HG03521 (cell line): Measurements from ENCODE around the gene SBF2.

Experiments
- ATAC-seq: cut with Tn5 transposase; IDR thresholded peaks from one replicate; pipeline ENCODE4 v1.9.1; 2021; ENCODE audit warnings: mild to moderate bottlenecking, moderate library complexity; ENCODE audit not compliant: unreplicated experiment

The SBF2 gene

DNA sequence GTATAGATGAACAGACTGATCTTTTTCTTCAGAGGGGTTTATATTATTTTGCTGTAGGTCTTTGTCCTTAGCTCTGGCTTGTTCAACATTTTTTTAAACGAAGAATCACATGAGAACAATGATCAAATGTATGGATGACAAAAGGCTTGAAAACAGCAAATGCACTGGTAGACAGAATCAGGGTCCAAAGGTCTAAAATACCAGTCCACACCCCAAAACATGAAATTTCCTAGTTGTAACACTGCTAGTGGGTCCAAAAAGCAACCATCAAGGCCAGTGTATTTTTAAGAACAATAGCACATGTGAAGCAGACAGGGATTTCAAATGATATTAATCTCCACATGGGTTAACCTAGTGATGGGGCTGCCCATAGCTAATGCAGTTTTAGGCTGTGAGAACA lies 468.1 kb downstream of the SBF2 start:
- no peak for ATAC-seq

GRCh38 chr11:9825315-9825714 lies 468.7 kb downstream of the SBF2 start:
- no peak for ATAC-seq

- no peak for ATAC-seq
Observed at GRCh38 chr11:9823887-9824385, 470.1 kb downstream of the SBF2 start.

- no peak for ATAC-seq
Observed at GRCh38 chr11:9823439-9823838, 470.6 kb downstream of the SBF2 start.

DNA sequence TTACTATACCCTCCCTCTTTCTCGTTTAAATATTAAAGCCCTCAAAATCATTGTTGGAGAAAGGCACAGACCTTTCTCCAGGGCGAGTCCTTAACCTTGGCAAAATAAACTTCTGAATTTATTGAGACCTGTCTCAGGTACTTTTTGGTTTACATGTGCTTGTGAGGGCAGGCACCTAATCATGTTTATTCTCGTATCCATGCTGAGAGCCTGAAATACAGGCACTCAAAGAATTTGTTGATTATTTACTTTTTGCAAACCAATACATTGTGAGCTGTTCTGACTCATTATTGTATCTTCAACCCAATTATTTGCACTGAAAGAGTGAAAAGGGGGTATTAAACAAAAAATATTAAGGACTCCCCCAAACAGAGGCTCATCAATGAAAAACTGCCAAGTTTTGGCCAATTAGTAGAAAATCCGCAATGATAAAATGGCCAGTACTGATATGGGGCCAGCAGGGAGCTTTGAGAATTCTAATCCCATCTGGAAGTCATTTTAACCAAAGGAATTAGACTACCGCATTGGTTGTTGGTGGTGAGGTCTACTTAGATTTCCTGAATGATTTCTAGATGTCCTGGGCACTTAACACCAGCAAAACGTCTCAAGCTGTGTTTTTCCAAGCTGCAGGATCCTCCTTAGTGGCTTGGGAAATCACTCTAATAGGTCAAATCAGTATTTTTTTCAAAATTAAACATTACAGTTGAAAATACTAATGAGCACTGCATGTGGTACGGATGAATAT lies 472.8 kb downstream of the SBF2 start:
- ATAC-seq, result no peak

GRCh38 chr11:9820260-9820659 lies 473.8 kb downstream of the SBF2 start:
- ATAC-seq, result no peak

DNA sequence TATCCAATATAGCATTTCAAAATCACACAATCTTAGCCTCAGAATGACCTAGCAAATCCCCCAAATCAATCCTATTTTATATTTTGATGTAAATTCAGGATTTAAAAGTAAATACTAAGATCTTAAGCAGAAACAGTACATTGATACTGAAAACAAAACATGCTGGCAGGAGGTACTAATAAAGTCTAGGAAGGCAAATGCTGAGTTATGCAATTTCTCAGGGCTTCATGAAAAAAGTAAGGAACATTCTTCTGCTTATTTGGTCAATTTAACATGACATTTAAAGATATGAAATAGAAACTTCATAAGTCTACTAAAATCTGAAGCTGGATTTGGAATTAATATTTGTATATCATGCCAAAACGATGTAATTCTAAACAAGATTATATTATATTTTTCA lies 476.8 kb downstream of the SBF2 start:
- no peak for ATAC-seq

GRCh38 chr11:9815486-9816136 lies 478.4 kb downstream of the SBF2 start:
- ATAC-seq, result no peak

- ATAC-seq, result no peak
Observed at GRCh38 chr11:9814108-9814507, 479.9 kb downstream of the SBF2 start.

GRCh38 chr11:9808943-9809342 lies 485.1 kb downstream of the SBF2 start:
- no peak for ATAC-seq

GRCh38 chr11:9806946-9807687 lies 486.9 kb downstream of the SBF2 start:
- no peak for ATAC-seq

DNA sequence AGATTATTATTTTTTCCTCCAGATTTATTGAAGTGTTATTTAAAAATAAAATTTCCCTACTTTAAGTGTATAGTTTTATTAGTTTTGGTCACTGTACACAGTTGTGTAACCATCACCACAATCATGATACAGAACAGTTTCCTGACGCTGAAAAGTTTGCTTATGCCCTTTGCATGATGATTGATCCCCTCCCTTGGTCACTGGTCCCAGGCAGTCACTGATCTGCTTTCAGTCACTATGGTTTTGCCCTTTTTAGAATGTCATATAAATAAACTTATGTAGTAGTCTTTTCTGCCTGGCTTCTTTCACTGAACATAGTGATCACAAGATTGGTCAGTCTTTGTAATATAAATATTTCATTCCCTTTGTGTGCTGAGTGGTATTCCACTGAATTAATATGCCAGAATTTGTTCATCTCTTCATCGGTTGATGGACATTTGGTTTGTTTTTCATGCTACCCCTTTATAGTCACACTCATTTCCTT lies 489.6 kb downstream of the SBF2 start:
- ATAC-seq, result no peak

GRCh38 chr11:9803685-9804418 lies 490.2 kb downstream of the SBF2 start:
- ATAC-seq, result no peak

- ATAC-seq, result no peak
Observed at GRCh38 chr11:9802291-9802861, 491.6 kb downstream of the SBF2 start.

- ATAC-seq, result no peak
Observed at GRCh38 chr11:9799886-9800285, 494.1 kb downstream of the SBF2 start.

DNA sequence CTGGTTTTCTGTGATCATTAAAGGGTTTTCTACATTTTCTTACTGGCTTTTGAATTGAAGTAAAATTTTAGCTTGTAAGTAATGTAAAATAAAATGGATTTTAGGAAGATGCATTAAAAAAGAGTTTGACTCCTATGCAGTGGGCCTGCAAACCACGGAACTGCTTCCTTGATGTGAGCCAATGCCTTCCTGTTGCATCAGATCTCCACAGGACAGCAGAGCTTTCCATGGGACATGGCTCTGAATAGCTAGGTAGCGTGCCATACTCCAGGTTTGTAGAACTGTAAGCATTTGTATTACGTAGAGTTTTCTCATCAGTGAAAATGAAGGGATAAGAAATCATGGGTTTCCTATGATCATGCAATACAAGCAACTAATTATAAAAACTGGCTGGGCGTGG lies 496.7 kb downstream of the SBF2 start:
- ATAC-seq, result no peak

GRCh38 chr11:9796854-9797253 lies 497.2 kb downstream of the SBF2 start:
- no peak for ATAC-seq

DNA sequence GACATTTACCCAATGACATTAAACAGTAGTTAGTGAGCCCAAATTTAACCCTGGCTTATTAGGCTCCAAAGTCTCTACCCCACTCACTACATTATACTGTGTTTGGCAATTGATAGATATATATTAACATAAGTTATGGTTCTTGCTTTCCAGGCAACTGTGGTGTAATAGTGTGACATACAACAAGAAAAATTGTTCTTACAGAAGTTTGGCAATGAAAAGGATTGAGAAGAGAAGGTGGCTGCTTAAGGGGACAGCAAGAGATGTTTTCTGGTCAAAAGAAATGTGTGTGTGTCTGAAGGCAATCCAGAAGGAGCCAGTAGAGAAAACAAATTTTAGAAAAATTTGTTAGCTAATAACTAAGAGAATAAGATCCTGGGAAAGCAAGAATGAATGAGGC lies 497.8 kb downstream of the SBF2 start:
- ATAC-seq, result no peak

DNA sequence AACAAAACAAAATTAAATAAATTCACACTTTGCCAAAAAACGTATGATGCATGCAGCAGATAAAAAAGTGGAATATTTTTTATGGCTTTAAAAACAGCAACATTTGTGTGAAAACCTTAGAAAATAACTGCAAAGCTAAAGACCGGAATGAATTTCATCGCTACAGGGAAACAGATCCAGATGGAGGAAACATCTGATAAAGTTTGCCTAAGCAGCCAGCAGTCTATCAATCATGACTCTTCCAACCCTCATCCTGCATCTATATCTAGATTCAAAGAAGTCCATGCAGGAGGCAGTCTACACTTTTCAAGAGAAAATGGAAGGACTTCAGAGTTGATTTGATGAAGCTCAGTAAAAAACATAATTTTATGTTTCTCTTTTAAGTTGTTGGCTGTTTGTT lies 503.3 kb downstream of the SBF2 start:
- ATAC-seq, result no peak

GRCh38 chr11:9789910-9790309 lies 504.1 kb downstream of the SBF2 start:
- ATAC-seq, result no peak
